Mammary epithelial cell (primary cell): ENCODE results near the gene MORC3.

Experiments
- EZH2 ChIP-seq: IDR thresholded peaks from 2 replicates; pipeline ENCODE4 v1.6.1; 2012; ENCODE audit warnings: low read length, inconsistent platforms, borderline replicate concordance
- TF ChIP-seq, protein P1 (sequence below), 2 donors: IDR thresholded peaks in 1 of 2; conservative IDR thresholded peaks in 1 of 2; 2 replicates each; pipeline ENCODE4 v1.5.1; 2011 to 2012; ENCODE audit warnings: inconsistent platforms in 2 of 2, low read length in 2 of 2, mild to moderate bottlenecking in 2 of 2, control low read depth in 1 of 2, low read depth in 1 of 2; ENCODE audit not compliant: insufficient read depth in 1 of 2; ENCODE audit errors: extremely low read depth in 1 of 2

DNA sequence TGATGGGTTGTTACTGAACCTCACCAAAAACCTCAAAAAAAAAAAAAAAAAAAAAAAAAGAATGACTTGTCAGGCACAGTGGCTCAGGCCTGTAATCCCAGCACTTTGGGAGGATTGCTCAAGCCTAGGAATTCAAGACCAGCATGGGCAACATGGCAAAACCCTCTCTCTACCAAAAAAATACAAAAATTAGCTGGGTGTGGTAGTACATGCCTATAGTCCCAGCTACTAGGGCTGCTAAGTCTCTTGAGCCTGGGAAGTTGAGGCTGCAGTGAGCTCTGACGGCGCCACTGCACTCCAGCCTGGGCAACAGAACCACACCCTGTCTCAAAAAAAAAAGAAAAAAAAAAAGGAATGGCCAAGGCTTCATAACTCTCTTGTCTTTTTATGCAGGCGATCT lies 76.3 kb downstream of the MORC3 start:
- TF ChIP-seq, protein P1, sequence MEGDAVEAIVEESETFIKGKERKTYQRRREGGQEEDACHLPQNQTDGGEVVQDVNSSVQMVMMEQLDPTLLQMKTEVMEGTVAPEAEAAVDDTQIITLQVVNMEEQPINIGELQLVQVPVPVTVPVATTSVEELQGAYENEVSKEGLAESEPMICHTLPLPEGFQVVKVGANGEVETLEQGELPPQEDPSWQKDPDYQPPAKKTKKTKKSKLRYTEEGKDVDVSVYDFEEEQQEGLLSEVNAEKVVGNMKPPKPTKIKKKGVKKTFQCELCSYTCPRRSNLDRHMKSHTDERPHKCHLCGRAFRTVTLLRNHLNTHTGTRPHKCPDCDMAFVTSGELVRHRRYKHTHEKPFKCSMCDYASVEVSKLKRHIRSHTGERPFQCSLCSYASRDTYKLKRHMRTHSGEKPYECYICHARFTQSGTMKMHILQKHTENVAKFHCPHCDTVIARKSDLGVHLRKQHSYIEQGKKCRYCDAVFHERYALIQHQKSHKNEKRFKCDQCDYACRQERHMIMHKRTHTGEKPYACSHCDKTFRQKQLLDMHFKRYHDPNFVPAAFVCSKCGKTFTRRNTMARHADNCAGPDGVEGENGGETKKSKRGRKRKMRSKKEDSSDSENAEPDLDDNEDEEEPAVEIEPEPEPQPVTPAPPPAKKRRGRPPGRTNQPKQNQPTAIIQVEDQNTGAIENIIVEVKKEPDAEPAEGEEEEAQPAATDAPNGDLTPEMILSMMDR (conservative IDR thresholded peaks at IDR 0.05 in 1 of 2, IDR thresholded peaks at IDR 0.05 in 1 of 2; ENCODE audit: extremely low read depth in 1 of 2, insufficient read depth in 1 of 2, low read depth in 1 of 2, low read length in 2 of 2) = no peak
- no peak for TF ChIP-seq EZH2
